Stimulated activated CD8-positive, alpha-beta memory T cell treated with anti-CD3 and anti-CD28 coated beads, Interleukin-12 subunit alpha, Interleukin-12 subunit beta, amount 100 ng/mL, for 1 hour (primary cell): ENCODE measurements around the gene CCDC78.
A peak's percentile ranks its signal among the peaks of the same experiment; 100 is the strongest.
"Not testable (repeated sequence)": the region's sequence is repeated elsewhere in the genome, so short reads cannot be mapped to it uniquely, and the experiment has no call there.

Source experiments
- DNase-seq: peaks from one replicate; pipeline ENCODE4 v3.0.0-alpha.2; 2020; ENCODE audit warnings: low read depth

Gene CCDC78

DNA sequence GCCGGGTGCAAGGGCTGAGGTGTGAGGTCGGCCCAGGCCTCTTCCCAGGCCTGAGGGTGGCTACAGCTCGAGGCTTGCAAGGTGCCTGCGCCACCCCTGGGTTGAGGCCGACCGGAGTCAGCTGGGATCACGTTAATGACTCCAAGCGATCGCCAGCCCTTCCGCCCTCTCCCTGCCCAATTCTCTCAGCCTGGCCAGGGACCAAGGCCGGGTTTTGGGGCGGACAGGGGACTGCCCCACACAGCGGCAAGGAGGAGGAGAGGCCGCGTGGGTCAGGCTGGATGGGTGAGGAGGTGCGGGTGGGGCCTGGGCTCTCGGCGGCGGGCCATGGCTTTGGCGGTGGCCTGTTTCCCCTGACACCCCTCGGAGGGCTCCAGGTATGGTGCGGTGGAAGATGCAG lies 32.9 kb downstream of the CCDC78 start:
- DNase-seq = no peak

DNA sequence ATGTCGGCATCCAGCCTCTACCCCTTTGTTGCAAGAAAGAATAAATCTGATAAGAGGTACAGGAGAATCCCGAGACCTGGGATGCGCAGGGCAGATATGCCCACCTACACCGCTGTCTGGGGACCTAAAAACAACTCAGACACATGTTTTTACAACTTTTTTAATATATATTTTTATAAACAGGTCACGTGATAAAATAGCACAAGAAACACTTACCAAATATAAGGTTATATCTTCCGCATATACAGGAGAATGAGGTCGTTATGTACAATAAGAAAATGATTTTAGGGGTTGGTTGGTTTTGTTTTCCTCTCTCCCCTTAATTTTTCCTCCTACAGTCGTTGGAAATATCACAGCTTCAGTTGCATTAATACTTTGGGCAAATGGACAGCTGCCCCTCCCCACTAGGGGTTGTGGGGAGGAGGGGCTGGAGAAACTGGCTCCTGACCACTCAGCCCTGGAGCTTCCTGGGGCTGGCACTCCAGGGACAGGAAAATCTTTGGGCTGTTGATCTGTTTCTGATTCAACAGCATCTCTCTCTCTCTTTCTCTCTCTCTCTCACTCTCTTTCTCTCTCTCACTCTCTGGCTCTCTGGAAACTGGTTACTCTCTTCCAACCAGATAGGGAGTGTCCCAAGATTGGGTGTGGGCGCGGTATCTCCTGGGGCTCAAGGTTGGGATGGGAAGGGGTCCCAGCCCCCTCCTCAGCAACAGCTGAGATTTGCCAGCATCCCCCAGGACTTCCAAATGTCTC lies 33.7 kb downstream of the CCDC78 start:
- DNase-seq = no peak

GRCh38 chr16:691242-691641 lies 35.0 kb downstream of the CCDC78 start:
- not testable (repeated sequence) for DNase-seq

DNA sequence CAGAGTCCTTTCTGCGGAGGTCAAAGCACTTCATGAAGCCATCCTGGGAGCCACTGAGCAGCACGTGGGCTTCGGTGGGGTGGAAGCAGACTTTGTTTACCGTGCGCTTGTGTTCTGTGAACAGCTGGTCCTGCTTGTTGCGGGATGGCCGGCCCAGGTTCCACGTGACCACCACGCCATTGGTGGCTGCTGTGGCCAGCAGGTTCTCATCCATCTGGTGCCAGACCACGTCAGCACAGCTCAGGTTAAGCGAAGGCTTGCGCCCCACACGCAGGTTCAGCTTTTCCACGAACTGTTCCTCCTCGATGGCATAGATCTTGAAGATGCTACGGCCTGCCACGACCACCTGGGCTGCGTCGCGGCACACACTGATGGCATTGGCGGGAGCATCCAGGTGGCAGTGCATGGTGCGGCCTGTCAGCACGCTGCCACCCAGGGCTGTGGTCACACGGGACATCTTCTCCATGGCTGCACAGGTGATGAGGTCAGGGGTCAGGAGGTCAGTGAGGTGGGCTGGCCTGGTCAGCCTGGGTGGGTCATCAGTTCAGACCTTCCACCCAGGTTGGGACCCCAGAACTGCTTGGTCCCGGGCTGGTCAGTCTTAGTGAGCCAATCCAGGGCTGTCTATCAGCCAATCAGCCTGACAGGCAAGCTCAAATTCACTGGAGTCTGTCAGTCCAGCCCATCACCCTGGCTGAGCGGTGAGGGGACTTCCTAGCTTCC lies 36.9 kb downstream of the CCDC78 start:
- DNase-seq = no peak

DNA sequence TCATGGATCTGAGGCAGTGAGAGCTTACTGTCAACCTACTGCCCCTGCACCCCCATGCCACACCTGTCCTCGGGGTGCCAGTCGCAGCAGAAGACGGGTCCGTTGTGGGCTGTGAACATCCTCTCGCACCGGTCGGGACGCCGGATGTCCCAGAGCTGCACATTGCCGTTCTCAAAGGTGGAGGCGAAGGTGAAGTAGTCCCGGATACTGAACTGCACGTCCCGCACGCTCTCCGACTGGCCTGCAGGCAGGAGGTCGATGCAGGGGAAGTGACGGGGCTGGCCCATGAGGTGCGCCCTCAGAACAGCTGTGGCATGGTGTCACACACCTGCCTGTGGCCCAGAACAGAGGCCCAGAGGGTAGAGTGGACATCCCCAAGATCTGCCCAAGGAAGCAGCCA lies 38.7 kb downstream of the CCDC78 start:
- DNase-seq = no peak

DNA sequence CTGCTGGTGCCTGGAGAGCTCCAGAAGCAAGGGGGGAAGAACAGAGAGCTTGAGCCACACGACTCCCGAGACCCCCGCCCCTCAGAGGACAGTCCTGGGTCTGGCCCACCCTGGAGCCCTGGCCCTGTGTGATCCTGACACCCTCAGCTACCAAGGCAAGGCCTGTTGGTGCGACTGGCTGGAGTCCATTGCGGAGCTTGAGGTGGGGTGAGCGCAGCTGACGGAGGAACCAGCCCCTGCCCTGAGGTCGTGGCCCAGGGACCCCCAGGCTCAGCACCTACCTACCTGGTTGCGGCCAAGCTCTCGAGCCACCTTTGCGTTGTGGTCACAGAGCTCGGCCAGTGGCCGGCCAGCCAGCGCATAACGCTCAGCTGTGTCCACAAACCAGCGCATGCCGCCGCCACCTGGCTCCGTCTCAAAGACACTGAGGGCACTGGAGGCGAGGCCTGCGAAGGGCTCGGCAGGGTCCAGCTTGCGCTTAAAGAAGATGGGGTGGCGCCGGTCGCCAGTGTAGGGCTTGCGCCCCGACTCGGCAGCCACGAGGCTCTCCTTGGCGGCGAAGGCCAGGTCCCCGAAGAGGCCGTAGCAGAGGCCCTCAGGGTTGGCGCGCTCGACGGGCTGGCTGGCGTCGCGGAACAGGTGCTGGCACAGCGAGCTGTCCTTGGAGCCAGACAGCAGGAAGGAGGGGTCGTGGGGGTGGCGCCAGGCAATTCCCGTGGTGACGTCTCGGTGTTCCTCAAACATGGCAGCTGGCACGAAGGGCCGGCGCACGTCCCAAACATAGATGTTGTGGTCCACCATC lies 39.6 kb downstream of the CCDC78 start:
- DNase-seq = no peak

GRCh38 chr16:685967-686366 lies 40.3 kb downstream of the CCDC78 start:
- no peak for DNase-seq

DNA sequence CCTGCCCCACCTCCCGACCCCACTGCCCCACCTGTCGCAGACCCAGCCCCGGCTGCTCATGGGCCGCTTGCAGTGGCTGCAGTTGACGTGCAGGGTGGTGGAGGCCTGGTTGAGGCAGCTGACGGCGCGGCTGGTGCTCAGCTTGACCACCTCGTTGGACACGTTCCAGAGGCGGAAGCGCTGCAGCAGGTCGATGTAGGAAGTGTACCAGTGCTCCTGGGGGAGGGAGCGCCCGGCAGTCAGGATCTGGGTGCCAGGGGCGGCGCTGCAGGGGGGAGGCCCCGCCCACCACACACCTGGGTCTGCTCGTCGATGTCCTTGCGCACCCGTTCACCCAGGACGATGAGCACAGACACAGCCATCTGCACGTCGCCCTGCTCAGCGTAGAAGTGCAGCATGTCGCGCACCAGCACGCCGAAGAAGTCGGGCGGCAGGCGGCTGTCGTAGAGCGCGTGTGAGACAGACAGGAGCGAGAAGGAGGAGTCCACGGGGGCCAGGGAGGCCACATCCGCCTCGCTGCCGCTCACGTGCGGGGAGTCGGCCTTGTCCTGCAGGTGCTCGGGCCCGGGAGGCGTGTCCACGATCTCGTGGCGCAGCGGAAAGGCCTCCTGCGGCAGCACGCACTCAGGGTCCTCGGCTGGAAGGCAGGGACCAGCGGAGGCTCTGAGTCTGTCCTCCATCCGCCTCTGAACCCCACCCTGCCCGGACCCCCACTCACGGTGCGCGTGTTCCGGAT lies 41.1 kb downstream of the CCDC78 start:
- DNase-seq = no peak

GRCh38 chr16:684071-684794 lies 42.0 kb downstream of the CCDC78 start, which contains the start of gene JMJD8:
Gene JMJD8, minus strand, starts transcription at chr16:684334. Its CDS starts 15 bp downstream, at chr16:684319.
- DNase-seq = peak; percentile 91

DNA sequence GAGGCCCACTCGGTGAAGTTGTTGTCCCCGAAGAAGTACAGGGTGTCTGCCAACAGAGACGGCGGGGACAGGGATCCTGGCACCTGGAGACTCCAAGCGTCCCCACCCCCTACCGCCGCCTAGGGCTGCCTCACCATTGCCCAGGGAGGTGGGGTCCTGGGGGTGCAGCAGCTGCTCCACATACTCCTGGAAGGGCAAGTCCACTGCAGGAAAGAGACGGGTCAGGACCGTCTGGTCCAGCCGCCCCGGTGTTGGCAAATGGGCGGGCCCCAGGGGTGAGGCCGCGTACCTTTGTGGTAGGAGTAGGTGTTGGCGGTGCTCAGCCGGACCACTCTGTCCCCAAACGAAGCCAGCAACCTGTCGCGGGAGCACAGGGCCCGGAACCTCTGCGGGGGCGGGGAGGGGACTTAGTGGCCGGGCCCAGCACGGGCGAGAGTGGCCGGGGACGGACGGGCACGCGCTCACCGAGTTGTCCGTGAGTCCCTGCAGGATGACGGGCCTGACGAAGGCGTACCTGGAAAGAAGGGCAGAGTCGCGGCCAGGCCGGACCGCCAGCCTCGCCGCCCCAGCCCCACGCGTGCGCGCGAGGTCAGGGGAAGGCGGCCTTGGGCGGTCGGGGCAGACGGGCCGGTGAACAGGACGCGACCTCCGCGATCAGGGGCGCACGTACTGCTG lies 42.7 kb downstream of the CCDC78 start:
- no peak for DNase-seq

GRCh38 chr16:682493-683395 lies 43.5 kb downstream of the CCDC78 start:
- no peak for DNase-seq

- no peak for DNase-seq
Measured at GRCh38 chr16:681746-682427, 44.4 kb downstream of the CCDC78 start.

DNA sequence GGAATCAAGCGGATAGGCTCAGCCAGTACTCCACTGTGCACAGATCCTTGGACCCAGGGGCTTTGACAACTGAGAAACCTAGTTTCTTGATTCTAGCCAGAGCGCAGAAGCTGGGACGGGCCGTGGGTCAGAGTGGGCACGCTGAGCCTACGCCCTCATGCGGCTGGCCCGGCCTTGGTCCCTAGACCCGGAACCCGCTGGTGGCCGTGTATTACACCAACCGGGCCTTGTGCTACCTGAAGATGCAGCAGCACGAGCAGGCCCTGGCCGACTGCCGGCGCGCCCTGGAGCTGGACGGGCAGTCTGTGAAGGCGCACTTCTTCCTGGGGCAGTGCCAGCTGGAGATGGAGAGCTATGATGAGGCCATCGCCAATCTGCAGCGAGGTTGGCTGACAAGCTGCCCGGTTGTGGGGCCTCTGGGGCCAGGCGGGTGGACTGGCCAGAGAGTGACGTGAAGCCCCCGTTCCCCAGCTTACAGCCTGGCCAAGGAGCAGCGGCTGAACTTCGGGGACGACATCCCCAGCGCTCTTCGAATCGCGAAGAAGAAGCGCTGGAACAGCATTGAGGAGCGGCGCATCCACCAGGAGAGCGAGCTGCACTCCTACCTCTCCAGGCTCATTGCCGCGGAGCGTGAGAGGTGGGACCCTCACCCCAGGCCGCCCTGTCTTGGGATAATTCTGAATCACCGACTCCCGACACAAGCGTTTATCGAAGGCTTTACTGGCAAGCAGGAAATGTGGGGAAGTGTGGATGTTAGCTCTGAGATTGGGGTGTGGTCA lies 45.1 kb downstream of the CCDC78 start:
- no peak for DNase-seq

- DNase-seq = no peak
Measured at GRCh38 chr16:680625-680945, 45.7 kb downstream of the CCDC78 start.

GRCh38 chr16:679814-680624 lies 46.2 kb downstream of the CCDC78 start, which contains the start of gene STUB1:
Gene STUB1, plus strand, starts transcription at chr16:680410. Its CDS starts 116 bp downstream, at chr16:680526.
- peak; percentile 77 for DNase-seq

DNA sequence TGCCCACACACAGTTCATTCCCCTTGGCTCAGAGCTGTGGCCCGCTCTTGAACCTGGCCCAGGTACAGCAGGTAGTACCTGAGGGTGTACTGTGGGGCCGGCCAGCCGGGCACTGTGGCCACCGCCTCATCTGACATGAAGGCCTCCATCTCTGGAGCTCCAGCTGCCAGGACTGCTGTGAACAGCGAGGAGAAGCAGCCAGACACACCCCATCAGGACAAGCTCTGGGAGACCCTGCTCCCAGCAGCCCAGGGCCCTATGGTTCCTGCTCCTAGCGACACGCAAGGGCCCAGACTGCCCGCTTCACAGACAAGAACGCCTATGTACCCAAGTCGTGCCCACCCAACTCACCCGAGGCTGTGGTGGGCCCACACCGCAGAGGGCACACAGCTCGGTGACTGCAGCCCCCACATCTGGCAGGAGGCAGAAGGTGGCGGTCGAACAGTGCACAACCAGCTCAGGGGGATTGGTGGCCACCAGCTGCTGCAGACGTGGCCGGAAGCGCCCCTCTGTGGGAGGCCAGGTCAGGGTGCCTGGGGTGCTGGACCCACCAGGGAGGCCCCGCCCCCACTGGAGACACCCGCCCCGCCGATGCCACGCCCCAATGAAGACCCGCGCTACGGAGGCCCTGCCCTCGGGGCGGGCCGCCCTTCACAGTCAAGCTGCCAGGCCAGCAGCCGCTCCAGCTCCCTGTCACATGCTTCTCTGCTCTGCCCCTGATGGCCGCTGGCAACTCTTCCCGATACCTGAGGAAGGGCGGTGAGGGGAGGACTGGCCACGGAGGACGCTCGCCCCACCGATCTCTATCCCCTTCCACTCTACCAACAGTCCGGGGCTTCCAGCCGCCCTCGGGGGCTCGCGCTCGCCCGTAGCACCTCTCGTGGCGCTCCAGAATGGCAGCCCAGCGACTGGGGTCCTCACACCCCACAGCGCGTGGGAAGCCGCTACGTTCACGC lies 47.1 kb downstream of the CCDC78 start:
- DNase-seq = no peak
